DMS153 treated with DMSO at 0.1 percent for 48 hours (cell line): ENCODE results near the gene CEMIP.
A peak's percentile ranks its signal among the peaks of the same experiment; 100 is the strongest.

Experiments
- DNase-seq: peaks from one replicate; lab custom pipeline; 2025; ENCODE audit not compliant: unreplicated experiment; lab: John Stamatoyannopoulos, UW

Gene CEMIP

GRCh38 chr15:80971143-80971542, 192.0 kb downstream of the CEMIP start:
- no peak for DNase-seq

DNA sequence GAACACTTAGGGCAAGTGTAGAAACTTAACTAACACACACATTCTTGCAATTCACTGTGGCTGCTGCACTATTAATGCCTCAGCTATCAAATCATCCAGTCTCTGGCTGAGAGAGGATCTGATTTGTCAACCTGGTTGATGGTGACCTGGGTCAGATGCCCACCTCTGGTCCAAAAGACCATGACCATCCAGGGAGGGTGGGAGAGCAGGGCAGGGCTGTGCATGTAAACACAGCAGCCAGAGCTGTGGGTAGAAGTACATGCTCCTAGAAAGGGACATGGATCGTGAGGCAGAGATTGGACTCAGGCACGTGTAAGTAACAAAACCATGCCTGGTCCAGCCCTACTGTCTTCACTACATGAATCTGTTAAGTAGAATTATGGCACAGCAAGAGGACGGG, 193.1 kb downstream of the CEMIP start:
- no peak for DNase-seq

DNA sequence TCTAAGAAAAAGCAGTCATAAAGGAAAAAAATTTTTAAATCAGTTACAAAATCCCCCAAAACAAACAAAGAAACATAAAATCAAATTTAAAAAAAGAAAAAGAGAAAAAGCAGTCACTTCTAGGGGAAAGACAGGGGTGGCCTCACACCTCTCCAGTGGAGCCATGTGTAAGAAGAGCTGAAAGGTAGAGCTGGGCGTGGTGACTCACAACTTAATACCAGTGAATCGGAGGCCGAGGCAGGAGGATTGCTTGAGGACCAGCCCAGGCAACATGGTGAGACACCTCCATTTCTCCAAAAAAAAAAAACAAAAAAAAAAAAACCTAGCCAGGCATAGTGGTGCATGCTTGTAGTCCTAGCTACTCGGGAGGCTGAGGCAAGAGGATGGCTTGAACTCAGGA, 195.7 kb downstream of the CEMIP start:
- no peak for DNase-seq

GRCh38 chr15:80976851-80977250, 197.7 kb downstream of the CEMIP start:
- DNase-seq = no peak

- DNase-seq = no peak
Measured at GRCh38 chr15:80977627-80978036, 198.5 kb downstream of the CEMIP start.

GRCh38 chr15:80978685-80979329, 199.6 kb downstream of the CEMIP start:
- no peak for DNase-seq

- DNase-seq = no peak
Measured at GRCh38 chr15:80979538-80980200, 200.5 kb downstream of the CEMIP start.

DNA sequence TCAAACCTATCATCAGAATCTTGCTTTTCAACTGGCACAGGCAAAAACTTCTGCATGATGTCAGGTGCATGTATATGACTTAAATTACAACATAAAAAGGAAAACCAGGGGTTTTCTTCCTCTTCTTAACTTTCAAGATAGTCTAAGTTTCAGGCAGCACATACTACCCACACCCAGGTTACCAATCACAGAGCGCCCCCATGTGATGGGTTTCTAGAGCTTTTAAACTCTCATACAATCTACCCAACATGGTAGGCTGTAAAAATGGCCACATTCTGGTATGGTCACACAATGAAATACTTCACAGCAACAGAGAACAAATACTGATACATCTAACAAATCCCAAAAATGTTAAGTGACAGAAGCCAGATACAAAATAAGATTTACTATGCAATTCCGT, 203.0 kb downstream of the CEMIP start:
- no peak for DNase-seq

- DNase-seq = no peak
Measured at GRCh38 chr15:80982839-80983238, 203.7 kb downstream of the CEMIP start.

DNA sequence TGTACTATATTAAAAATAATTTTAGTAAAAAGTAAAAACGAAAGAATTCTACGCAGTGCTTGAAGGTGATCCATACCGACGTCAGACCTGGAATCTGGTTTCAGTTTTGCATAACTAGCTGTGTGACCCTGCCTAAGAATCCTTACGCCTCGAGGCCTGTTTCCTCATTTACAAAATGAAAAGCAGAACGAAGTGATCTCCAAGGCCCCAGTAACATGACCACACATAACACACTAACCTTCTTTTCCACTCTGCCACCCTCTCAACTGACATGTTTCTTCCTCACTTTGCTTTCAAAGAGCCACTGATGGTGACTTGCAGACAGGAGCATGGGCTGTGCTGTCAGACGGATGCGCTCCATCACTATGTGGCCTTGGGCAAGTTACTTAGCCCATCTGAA, 205.7 kb downstream of the CEMIP start:
- DNase-seq = no peak

- DNase-seq = no peak
Measured at GRCh38 chr15:80985981-80986380, 206.8 kb downstream of the CEMIP start.

DNA sequence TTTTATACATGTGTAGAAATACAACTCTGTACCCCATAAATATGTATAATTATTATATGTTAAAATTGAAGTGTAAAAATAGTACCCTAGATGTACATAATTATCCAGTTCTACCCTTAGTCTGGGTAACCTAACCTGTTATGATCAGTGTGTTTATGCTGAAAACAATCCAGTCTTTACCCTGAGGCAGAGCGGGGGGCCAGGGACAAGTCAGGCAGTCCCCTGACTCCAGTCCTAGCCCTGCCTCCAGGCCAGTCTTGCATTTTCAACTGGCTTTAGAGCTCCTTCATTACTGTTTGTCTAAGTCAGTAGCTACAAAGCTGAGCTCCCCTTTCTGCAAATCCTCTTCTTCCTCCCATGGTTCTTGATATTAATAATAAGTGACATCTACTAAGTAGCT, 207.3 kb downstream of the CEMIP start:
- DNase-seq = no peak

DNA sequence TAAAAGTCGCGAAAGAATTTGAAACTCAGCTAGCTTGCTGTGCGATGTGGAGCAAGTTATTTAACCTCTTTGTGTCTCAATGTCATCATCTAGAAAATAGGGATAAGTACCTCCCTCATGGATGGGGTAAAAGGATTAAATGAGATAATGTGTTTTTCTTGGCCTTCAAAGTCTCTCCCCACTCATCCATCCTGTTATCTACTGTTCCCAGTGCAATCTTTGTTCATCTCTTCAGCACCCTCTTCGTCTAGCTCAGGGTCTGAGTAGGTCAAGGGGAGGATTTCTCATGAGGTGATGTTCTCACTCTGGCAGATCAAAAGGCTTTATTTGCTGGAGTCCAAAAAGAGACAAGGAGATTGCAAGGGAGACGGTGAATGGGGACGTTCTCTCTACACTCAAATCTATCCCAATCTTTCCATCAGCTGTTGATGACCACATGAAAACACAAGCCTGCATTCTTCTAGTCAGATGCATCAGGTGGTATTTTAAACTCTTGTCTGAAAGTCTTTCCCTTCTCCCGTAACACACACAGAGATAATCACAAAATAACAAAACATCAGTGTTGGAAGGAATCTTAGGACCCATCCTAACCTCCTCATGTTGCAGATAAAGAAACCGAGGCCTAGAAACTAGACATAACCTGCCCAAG, 209.1 kb downstream of the CEMIP start:
- no peak for DNase-seq

- DNase-seq = no peak
Measured at GRCh38 chr15:80989081-80989517, 209.9 kb downstream of the CEMIP start.

DNA sequence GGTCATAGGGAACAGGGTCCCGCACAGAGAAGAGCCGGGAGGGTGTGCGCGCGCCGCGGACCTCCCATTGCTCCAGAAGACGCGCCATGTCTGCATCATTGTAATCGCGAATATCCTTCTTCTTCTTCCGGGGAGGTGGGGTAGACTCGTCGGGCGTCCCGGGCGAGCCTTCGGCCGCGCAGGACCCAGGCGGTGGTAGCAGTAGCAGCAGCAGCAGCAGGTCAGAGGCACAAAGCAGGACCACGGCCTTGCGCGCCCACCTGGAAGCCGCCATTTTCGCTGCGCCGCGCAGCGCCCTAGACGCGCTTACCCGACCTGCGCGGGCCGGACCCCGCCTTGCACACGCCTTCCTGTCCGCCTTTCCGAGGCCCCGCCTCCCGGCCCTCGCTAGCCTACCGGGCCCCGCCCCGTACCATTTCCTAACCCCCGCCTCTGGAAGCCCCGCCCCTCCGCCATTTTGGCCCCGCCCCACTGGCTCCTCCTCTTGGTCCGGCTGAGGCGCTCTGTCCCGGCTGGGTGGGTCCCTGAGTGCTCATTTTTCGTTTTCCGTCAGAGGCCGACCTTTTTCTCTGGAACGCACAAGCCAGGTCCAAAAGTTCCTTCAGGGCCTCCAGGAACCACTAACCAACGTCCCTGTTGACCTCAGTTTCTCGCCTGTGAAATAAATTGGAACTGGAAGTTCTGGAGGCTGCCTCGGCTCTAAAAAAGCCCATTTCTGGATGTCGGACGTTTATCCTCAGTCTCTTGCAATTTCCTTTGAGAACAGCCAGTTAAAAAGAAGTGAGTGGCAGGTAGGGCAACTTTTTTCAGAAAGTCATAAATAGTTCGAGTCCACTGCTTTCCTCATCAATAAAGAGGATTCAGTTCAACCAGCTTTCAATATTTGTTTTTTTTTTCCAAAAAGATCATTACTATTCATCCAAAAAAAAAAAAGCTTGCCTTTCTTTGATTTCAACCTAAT, 210.6 kb downstream of the CEMIP start, which contains the start of gene MESD:
Gene MESD, minus strand, starts transcription at position 302 of the 961 bp plus-strand sequence. Its CDS starts 28 bp downstream, at position 274.
- DNase-seq = peak; percentile 53

DNA sequence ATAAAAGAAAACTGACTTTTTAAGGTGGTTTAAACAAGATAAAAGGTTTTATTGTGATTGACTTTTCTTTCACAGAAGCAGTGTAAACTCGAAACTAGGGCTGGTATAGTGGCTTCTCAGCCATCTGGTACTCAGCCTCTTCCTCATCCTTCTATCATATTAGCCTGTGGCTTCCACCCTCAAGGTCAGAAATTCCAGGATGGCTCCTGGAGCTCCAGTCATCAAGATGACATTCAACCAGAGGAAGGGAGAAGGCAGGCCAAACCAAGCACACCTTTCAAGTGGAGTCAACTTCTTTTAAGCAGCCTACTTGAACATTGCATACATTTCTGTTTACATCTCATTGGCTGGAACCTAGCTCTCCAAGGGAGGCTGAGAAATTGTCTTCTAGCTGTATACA, 211.8 kb downstream of the CEMIP start:
- DNase-seq = no peak

DNA sequence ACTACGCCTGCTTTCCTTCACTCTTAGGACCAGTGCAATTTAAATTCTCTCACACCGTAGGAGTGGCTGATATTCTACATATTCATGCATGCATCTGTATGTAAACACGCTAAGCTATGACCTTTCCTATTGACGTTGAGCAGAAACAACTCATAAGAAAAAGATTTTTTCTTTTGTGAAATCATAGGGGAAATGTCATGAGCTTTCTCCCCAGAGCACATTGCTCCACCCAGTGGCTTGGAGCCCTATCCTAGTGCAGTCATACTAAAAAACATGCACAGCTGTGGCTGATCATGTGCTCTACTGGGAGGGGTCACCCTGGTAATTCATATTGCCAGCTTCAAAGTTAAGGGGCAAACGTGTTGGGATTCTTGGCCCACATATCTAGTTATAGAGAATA, 212.3 kb downstream of the CEMIP start:
- no peak for DNase-seq

DNA sequence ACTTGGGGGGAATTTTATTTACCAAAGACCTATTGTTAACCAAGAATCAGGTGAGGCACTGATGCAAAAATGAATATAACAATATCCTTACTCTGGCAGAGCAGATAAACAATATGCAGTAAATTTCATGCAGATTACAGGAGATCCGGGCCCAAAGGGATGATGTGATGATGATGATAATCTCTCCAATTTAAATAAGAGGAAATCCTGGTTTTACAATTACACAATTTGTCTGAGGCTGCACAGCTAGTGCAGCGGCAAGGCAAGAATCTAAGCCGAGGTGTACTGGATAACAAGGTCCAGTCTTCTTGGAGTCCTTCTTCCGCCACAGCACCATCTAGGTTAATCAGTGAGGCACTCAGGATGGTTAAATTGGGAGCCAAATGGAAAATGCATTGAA, 212.8 kb downstream of the CEMIP start:
- no peak for DNase-seq

- no peak for DNase-seq
Measured at GRCh38 chr15:80992441-80992840, 213.3 kb downstream of the CEMIP start.

GRCh38 chr15:80996247-80996646, 217.1 kb downstream of the CEMIP start:
- DNase-seq = no peak

- DNase-seq = no peak
Measured at GRCh38 chr15:80997692-80998091, 218.5 kb downstream of the CEMIP start.
